NOMO-1 treated with DMSO at 0.1 percent for 48 hours (cell line): ENCODE results near the gene PTK6.
"Not testable (repeated sequence)": the region's sequence is repeated elsewhere in the genome, so short reads cannot be mapped to it uniquely, and the experiment has no call there.

Experiments used
- DNase-seq: peaks from one replicate; lab custom pipeline; 2025; ENCODE audit not compliant: unreplicated experiment; lab: John Stamatoyannopoulos, UW

The PTK6 gene

GRCh38 chr20:63483834-63484233, 53.3 kb downstream of the PTK6 start:
- no peak for DNase-seq

DNA sequence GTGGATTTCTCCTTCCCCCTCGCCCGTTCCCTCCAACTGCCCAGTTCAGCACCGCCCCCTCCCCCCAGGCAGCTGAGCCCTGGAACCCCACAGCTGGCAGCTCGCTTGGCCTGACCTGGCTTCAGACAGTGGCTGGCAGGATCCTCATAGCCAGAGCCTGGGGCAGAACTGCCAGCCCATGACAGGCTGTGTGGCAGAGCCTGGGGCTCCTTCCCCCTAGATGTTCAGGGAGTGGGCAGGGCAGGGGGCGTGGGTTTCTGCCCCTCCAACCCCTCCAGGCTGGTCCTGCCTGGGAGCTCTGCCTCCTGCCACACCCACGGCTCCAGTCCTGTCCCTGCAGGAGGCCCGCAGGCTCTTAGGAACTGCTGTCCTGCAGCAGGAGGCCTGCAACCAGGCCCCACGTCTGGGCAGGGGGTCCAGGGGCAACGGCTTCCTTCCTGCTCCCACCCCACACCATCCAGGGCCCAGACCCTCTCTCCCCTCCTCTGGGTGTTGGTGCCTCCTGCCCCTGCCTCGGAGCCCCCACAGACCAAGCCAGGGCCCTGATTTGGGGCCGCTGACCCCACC, 55.1 kb downstream of the PTK6 start:
- DNase-seq = no peak

DNA sequence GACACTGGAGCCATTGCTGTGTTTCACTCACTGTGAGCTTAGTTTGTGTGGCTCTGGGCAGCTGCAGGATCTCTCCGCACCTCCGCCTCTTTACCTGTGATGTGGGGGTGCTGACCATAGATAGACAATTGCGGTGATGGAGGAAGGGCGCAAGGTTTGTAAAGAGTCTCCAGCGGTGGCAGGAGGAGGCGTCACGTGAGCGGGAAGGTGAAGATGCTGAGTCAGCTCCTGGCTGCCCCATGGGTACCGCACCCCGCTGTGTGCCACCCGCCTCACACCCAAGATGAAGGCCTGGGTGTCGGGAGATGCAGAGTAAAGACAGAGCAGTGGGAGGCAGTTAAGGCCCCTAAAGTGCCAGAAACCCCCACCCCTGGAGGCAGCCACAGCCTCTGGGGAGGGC, 55.7 kb downstream of the PTK6 start:
- no peak for DNase-seq

- not testable (repeated sequence) for DNase-seq
Measured at GRCh38 chr20:63479695-63480419, 57.3 kb downstream of the PTK6 start.

GRCh38 chr20:63478346-63479302, 58.6 kb downstream of the PTK6 start:
- no peak for DNase-seq
